Measurements from ENCODE around the gene ABHD8.

Gene ABHD8, protein sequence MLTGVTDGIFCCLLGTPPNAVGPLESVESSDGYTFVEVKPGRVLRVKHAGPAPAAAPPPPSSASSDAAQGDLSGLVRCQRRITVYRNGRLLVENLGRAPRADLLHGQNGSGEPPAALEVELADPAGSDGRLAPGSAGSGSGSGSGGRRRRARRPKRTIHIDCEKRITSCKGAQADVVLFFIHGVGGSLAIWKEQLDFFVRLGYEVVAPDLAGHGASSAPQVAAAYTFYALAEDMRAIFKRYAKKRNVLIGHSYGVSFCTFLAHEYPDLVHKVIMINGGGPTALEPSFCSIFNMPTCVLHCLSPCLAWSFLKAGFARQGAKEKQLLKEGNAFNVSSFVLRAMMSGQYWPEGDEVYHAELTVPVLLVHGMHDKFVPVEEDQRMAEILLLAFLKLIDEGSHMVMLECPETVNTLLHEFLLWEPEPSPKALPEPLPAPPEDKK

DNA sequence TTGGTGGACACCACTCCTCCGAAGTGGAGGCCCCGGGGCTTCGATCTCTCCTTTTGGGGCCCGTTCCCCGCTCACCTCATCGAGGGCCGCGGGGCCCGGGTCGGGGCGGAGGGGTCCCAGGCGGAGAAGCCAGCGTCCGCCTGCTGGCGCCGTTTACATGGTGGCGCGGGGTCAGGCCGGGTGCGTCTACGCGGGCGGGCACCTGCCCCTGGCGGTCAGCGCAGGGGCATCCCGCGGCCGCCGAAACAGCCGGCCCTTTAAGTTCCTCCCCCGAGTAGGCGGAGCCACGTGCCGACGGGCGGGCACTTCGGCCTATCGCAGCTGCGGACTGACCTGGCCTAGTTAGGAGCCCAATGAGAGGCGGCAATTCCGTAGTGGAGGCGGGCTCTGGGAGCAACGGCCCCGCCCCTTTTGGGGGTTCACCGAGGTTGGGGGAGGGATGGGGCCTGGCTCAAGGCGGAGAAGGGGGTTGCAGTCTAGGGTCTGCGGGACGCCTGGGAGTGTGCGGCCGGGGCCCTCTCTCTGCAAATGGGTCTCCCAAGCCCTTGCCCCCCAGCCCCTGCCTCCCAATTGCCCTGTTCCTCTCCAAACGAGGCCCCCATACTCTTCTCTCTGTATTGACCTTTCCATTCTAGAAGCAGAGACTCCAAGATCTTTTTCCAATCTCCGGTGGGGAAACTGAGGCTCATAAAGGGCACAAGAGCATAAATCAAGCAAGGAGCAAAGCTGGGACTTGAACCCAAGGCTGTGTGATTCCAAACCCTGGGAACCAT is at the start of gene ABHD8:
ABHD8 (minus strand) TSS at position 259 of the 773 bp plus-strand sequence. CDS start 1,809 bp downstream, outside the sequence.
- DNase-seq = peak; percentile 81

DNA sequence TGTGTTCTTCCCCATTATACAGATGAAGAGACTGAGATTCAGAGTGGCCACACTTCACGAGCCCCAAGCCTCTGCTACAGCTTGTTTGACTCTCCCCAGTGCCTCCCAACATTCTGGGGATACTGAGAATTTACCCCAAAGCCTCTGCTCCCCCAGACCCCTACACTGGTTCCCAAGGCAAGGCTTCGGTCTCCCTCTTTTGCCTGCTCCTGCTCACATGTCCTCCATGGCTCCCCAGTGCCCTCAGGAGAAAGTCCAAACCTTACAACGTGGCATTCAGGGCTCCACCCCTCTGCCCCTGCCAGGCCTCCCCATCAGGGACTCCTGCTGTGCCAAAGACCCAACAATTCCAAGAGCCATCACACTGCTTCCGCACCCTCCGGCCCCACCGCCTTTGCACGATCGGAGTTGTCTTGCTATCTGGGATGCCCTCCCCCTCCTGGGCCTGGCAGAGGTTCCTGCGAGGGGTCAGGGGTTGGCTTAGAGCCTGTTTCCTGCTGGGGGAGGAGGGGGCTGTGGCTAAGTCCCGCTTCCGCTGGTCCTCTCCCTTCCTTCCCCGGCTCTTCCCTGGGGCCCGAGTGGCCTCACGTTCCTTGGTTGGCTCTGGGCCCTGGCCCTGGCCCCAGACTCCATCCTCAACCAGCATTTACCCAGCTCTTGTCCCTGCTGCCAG is 49.5 kb upstream of the ABHD8 start:
- DNase-seq = no peak

DNA sequence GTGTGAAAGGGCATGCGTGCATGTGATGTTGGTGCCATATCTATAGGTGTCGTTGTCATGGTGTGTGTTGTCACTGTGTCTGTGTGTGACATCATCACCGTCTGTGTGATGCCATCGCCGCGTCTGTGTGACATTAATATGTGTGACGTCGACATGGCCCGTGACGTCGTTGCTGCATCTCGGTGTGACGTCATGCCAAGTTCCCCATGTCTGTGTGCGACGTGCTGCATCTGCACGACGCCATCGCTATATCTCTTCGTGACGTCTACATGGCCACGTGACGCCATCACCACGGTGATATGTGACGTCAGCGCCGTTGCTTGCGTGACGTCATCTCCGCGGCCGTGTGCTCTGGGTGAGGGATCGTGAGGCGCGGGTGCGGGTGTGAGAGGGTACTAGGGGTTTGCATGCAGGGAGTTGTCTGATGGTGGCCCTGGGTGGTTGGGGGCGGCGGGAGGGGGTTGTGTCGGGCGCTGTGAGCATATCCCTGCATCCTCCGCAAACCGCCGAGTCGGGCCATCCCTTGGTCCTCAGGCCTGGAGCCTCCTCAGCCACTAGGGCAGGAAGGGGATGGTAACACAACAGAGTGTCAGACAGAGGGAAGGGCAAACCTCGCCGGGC is 48.7 kb upstream of the ABHD8 start:
- DNase-seq = no peak

DNA sequence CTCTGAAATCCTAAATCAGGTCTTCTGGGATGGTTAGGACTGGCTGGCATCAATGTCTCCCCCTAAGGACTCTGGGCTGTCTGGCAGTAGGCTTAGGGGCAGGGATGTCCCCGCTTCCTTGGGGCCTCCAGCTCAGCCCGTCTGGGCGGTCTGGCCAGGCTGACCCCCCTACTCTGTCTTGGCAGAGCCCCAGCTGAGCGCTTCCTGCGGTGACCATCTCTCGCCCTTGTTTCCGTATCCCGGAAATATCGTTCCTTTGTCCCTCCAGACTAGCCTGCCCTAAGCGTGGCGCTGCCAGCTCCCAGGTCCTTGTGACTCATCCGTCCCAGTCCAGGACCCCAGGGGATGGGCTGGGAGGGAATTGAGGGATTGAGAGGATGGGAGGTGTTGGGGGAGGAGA is 45.5 kb upstream of the ABHD8 start:
- no peak for DNase-seq

DNA sequence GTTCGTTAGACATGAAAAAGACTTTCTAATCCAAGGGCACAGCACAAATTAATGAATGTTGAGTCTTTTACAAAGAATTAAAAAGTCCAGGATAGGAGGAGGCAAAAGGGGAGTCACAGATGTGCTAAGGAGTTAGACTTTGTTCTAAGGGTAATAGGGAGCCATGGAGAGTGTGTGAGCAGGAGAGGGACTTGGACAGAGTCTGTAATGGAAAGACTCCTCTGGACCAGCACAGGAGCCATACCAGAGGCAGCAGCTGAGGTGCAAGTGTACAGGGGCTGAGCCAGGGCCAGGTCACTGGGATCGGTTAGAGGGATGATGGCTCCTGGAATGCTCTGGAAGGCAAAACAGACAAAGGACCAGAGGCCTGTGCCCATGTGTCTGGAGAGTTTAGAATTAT is 44.7 kb upstream of the ABHD8 start:
- DNase-seq = no peak

DNA sequence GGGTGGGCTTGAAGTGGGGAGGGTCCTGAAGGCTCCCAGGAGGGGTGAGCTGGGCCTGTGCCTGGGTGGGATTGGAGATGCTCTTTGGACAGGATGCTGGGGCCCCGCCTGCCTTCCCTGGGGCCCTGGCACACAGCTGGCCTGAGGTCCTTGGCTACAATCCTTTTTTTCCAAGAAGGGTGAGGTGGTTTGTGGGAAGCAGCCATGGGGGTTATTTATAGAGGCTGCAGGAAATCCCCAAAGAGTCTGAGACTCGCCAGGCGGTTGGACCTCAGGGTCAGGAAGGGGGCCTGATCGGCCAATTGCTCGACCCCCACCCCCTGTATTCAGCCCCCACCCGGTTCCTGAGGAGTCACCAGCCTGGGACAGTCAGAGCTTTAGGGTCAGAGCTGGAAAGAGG is 44.1 kb upstream of the ABHD8 start:
- DNase-seq = no peak

DNA sequence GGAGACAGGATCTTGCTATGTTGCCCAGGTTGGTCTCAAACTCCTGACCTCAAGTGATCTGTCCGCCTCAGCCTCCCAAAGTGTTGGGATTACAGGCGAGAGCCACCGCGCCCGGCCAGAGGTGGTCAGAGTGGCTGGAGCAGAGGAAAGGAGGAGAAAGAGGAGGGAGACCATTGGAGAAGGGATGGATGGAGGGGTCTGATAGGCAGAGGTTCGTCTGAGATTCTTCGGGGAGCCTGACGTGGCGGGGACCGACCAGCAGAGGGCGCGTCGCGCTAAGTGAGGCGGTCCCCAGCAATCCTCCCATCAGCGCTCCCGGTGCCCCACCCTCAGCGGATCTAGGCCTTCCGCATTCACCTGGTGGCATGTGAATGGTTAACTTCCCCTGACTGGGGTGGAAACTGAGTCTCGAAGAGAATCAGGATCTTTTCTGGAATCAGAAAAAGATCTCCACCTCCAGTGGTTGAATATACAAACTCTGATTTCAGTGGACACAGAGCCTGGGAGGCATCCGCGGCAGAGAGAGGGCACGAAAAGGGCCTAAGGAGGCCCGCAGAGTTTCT is 43.0 kb upstream of the ABHD8 start:
- DNase-seq = no peak

DNA sequence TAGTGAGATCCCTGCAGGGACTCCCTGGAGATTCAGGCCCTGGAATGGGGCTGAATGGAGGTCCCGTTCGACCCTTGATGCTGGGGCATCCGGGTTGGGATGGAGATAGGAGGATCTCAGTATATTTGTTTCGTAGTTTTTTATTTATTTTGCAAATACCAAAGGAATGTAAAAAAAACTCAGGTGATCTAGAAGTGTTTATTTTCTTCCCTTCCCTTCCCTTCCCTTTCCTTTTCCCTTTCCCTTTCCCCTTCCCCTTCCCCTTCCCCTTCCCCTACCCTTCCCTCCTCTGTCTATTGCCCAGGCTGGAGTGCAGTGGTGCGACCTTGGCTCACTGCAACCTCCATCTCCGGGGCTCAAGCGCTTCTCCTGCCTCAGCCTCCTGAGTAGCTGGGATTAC is 38.6 kb upstream of the ABHD8 start:
- no peak for DNase-seq

DNA sequence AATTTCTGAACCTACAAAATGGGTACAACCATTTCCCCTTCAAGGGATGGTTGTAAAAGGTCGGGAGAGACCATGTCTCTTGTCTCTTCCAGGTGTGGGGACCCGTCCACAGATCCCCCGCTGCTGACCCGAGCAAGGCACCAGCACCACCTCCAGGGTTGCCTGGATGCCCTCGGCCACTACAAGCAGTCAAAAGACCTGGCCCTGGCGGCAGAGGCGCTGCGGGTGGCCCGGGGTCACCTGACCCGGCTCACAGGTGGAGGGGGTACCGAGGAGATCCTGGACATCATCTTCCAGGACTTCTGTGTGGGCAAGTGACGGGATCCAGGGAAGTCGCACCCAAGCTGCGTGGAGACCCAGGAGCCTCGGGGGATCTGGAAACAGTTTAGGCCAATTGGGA is 38.2 kb upstream of the ABHD8 start:
- no peak for DNase-seq

DNA sequence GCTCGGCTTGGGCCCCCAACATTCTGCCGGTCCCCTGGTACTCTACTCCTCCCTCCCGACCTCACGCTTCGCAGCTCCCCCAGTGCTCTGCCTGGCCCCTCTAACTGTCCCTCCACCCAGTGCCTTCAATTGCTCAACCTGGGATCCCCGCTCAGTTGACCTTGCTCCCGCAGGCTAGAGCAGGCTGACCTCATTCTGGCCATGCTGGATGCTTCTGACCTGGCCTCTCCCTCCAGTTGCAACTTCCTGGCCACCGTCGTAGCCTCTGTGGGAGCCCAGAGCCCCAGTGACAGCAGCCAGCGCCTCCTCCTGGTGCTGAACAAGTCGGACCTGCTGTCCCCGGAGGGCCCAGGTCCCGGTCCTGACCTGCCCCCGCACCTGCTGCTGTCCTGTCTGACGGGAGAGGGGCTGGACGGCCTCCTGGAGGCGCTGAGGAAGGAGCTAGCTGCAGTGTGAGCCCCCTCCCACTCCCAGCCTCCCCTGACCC is 37.7 kb upstream of the ABHD8 start:
- no peak for DNase-seq

DNA sequence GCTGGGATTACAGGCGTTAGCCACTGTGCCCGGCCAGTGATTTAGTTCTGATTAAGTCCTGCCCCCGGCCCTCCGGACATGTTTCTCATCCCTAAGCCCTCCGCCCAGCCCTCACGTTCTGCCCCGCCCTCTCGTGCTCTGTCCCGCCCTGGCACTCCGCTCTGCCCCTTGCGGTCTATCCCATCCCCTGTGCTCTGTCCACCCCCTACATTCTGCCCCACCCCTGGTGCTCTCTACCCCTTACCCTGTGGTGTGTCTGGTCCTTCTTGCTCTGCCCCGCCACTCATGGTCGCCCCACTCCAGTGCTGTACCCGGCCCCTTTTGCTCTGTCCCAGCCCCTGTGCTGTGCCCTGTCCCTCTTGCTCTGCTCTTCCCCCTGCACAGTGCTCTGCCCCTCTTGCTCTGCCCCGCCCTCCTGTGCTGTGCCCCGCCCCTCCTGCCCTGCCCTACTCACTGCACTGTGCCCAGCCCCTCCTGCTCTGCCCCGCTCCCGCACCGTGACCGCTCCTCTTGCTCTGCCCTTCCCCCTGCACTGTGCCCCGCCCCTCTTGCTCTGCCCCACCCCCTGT is 37.2 kb upstream of the ABHD8 start:
- no peak for DNase-seq

DNA sequence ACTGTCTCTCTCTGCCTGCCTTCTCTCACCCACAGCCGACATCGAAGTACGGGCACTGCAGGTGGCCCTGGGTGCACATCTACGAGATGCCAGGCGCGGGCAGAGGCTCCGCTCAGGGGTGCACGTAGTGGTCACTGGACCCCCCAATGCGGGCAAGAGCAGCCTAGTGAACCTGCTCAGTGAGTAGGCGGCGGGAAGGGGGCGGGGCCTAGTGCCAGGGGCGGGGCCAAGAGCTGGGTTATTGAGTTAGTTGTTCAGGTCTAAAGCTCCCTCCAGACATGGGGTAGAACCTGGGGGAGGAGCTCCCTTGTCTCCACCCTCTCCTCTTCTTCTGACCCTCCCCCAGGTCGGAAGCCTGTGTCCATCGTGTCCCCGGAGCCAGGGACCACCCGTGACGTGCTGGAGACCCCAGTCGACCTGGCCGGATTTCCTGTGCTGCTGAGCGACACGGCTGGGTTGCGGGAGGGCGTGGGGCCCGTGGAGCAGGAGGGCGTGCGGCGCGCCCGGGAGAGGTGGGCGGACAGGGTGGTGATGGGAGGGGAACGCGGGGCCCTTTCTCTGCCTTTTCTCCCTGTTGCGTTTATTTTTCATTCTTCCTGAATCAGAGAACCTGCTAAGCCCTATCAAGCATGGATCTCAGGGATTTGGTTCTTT is 36.0 kb upstream of the ABHD8 start:
- DNase-seq = no peak

DNA sequence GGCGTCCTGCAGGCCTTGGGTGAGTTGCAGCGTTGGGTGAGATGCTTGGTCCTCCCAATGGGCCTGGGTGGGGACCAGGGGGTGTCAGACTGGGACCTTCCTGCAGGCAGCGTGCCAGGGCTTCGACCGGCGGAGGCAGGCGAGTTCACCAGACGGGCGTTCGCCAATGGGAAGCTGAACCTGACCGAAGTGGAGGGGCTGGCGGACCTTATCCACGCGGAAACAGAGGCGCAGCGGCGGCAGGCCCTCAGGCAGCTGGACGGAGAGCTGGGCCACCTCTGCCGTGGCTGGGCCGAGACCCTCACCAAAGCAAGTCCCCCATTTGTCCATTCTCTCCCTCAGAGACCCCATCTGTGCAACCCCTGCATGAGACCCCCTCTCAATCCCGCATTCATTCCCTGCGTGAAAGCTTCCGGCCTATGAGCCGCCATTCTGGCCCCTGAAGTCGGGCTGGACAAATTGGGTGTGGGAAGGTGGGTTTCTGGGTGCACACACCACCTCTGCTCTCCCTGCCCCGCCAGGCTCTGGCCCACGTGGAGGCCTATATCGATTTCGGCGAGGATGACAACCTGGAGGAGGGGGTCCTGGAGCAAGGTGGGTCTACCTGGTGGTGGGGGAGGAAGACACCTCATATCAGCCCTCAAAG is 35.3 kb upstream of the ABHD8 start:
- no peak for DNase-seq

DNA sequence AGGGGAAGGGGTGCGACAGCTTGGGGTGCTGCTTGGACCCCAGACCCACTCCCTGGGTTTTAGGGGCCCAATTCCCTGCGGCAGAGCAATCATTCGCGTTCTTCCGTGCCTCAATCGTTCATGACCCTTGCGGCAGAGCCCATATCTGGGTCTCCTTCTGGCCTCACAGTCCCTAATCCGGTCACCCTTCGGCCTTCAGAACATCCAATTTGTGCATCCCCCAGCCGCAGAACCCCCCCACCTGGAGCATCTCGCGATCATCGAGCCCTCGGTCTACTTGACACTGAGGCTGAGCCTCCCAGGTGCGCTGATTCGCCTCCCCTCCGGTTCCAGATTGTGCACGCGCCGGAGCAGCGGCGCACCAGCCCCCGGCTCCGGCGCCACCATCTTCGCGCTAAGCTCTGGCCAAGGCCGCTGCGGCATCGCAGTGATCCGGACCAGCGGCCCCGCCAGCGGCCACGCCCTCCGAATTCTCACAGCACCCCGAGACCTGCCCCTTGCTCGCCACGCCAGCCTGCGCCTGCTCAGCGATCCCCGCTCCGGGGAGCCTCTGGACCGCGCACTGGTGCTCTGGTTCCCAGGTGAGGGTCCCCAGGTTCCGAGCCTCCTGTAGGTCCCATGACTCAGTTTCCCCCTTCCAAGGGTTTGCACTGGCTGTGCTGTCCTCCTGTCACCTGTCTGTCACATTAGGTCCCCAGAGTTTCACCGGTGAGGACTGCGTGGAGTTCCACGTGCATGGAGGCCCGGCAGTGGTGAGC is 34.6 kb upstream of the ABHD8 start:
- no peak for DNase-seq

DNA sequence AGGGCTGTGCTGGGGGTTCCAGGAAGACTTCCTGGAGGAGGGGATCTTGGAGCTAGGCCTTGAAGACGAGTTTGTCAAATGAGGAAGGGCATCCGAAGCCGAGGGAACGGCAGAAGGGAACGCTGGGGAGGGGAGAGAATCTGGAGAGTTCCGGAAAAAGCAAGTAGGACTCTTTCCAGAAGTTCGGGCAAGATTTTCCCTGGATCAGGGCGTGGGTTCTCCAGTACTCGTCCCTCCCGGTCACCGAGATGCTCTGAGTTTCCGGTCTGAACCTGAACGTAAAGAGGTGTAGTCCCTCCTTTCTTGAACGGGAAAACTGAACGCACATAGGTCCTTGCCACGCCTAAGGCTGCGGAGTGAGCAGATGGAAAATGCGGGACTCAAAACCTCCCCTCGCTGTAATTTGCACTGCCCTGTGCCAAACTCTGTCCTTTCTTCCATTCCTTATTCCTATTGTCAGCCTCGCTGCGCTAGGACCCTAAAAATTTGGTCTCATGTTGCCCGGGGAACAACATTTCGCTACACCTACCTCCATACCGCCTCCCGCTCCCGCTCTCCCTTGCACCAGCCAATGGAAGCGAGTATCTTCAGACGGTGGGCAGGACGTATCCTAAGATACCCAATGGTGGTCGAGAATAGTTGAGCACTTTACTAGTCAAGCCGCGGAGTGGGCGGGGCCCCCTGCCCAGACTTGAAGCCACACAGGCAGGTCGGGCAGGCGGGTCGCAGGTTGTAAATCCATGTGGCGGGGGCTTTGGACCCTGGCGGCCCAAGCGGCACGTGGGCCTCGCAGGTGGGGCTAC is 33.8 kb upstream of the ABHD8 start, which contains the start of gene GTPBP3:
GTPBP3 (plus strand) TSS at position 682 of the 803 bp plus-strand sequence; CDS start at position 741, 59 bp downstream.
- peak; percentile 99 for DNase-seq

DNA sequence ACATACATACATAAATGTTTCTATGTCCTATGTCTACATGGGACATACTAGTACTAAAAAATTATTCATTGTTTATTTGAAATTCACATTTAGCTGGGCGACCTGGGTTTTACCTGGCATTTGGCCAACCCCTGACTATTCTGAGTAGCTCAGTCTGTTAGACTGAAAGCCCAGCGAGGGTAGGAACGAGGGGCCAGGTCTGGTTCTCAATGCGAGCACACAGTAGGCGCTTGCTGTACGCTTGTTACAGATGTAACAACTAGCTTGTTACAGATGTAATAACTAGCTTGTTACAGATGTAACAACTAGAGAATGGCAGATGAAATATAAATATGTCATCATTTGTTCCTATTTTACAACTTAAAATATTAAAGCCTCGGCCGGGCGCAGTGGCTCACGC is 32.4 kb upstream of the ABHD8 start:
- DNase-seq = no peak

DNA sequence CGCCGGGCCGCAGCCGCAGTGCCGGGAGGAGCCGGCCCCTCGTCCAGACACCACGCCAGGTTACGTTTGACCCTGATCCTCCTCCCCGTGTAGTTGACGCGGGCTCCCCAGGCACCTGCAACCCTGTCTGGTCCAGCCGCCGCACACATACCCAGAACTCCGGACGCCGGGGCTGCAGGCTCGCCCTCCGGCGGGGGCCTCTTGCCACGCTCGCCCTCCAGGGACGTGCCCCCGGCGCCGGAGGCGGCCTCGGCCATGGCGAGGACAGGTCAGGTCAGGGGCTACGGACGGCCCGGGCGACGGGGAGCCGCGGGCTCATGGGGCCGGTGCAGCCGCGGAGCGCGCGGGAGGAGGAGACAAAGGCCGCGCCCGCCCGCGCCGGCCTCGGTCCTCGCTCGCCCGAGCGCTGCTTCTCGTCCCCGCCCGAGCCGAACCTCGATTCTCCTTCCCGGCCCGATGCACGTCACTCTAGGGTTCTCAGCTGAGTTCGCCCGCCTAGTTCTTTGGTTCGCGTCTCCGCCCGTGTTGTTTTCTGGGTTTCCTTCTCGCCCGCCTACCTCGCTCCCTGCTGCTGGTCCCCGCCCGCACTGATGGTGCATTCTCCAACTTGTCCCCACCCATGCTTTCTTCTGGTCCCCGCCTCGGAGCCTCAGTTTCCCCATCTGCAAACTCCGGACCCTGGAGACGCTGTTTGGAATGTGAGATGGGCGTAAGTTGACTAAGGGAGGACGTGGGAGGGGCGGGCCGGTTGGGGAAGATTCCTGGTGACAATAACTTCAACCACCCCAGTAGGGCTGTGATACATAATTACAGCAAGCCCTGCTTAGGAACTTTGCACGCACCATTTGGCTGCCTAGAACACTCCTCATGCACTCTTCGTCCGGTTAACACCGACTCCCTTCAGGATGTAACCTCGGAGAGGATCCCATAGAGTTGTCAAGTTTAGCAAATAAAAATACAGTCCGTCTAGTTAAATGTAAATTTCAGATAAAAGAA is 31.5 kb upstream of the ABHD8 start, which contains the start of gene ANO8:
ANO8 (minus strand) TSS at position 442 of the 996 bp plus-strand sequence; CDS start at position 257, 185 bp downstream.
- peak; percentile 88 for DNase-seq

Measured in NCI-H524 treated with DMSO at 0.1 percent for 48 hours (cell line).